Gastrocnemius medialis (tissue), 4 donors: ENCODE measurements around the gene LTBP1. TPM values are rescaled to one million over a fixed set of nuclear protein-coding genes. Genes with fewer than 3 reads are reported as not detected.
"Not testable (repeated sequence)": the region's sequence is repeated elsewhere in the genome, so short reads cannot be mapped to it uniquely, and the experiment has no call there.

Source experiments
- ATAC-seq, 2 donors: fragments of 150-250 bp; one replicate each; pipeline ENCODE4 v1.9.1; 2016
- DNase-seq, 2 donors: peaks; one replicate each; pipeline ENCODE4 v3.0.0-alpha.2; 2019
- H3K27ac ChIP-seq, 4 donors: fragments of 200-600 bp; sonication (generic); 1 replicate in 1 of 4; 2 replicates in 3 of 4; pipeline ENCODE4 v1.5.1; 2016 to 2018; ENCODE audit warnings: mild to moderate bottlenecking in 2 of 4, moderate library complexity in 1 of 4
- H3K27me3 ChIP-seq, 3 donors: fragments of 200-600 bp; sonication (generic) in 2 of 3; 1 replicate in 1 of 3; 2 replicates in 2 of 3; pipeline versions ENCODE4 v1.5.1 to v1.6.0; 2016 to 2019; ENCODE audit warnings: mild to moderate bottlenecking in 1 of 3, moderate library complexity in 1 of 3
- H3K36me3 ChIP-seq, 2 donors: fragments of 200-600 bp; sonication (generic) in 1 of 2; one replicate each; pipeline ENCODE4 v1.5.1; 2017 to 2018
- H3K4me1 ChIP-seq, 2 donors: fragments of 200-600 bp; sonication (generic) in 1 of 2; one replicate each; pipeline ENCODE4 v1.5.1; 2016 to 2017; ENCODE audit warnings: mild to moderate bottlenecking in 2 of 2
- H3K4me3 ChIP-seq, 4 donors: fragments of 200-600 bp; sonication (generic) in 3 of 4; 1 replicate in 1 of 4; 2 replicates in 3 of 4; pipeline ENCODE4 v1.5.1; 2016 to 2019; ENCODE audit warnings: mild to moderate bottlenecking in 2 of 4
- H3K9me3 ChIP-seq, 3 donors: fragments of 200-600 bp; sonication (generic) in 2 of 3; 1 replicate in 1 of 3; 2 replicates in 2 of 3; pipeline ENCODE4 v1.5.1; 2016 to 2019
- POLR2A ChIP-seq, 2 donors: fragments of 450-650 bp; IDR thresholded peaks; one replicate each; pipeline ENCODE4 v1.6.1; 2017; ENCODE audit warnings: antibody characterized with exemption in 2 of 2, mild to moderate bottlenecking in 2 of 2, moderate library complexity in 2 of 2
- in situ Hi-C, 4 donors: fragments of 200-750 bp; cut with MboI; loops; one replicate each; pipeline versions ENCODE4 v1.15.0 to v1.8.0; 2017; ENCODE audit warnings: low sequenced_read_pairs in 4 of 4
- intact Hi-C: fragments of 100-400 bp; cut with DNase I; formaldehyde crosslinking; loops from one replicate; pipeline ENCODE4 v1.15.1; 2023; ENCODE audit warnings: low total_unique reads
- total RNA-seq, 4 donors: library from RNA; depleted of rRNA; stranded (reverse); fragments of >200 nt; gene quantifications; one replicate each; pipeline versions ENCODE4 v1.1.0 to v1.2.3, GENCODE V29; 2016
- TF ChIP-seq, protein P1 (sequence below), 5 experiments: fragments of 450-650 bp in 3 of 5; fragments of 200-600 bp in 2 of 5; sonication (generic) in 2 of 5; IDR thresholded peaks in 4 of 5; conservative IDR thresholded peaks in 1 of 5; 1 replicate in 4 of 5; 2 replicates in 1 of 5; pipeline ENCODE4 v1.5.1; 2016 to 2019; ENCODE audit warnings: antibody characterized with exemption in 5 of 5, mild to moderate bottlenecking in 3 of 5, moderate library complexity in 3 of 5

Gene LTBP1
- total RNA-seq, 4 donors from 2014 or later = 8.0 to 42.8 (median 18.4) TPM

DNA sequence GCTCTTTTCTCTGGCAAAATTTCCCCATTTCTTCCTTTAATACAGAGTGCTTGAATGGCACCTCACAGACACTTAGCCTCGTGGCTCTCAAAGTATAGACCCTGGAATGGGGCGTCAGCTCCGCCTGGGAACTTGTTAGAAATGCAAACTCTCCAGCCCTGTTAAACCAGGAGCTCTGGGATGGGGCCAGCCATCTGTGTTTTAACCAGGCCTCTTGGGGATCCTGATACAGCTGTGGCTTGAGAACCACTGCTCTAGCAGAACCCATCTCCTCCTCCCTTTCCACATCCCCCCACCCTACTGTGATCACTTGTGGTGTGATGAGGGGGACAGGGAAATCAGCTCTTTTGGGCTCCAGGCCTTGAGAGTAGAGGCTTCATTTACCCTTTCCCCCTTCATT is 15.9 kb downstream of the LTBP1 start:
- no peak for DNase-seq
- TF ChIP-seq POLR2A (IDR thresholded peaks at IDR 0.05) = no peak
- TF ChIP-seq, protein P1, sequence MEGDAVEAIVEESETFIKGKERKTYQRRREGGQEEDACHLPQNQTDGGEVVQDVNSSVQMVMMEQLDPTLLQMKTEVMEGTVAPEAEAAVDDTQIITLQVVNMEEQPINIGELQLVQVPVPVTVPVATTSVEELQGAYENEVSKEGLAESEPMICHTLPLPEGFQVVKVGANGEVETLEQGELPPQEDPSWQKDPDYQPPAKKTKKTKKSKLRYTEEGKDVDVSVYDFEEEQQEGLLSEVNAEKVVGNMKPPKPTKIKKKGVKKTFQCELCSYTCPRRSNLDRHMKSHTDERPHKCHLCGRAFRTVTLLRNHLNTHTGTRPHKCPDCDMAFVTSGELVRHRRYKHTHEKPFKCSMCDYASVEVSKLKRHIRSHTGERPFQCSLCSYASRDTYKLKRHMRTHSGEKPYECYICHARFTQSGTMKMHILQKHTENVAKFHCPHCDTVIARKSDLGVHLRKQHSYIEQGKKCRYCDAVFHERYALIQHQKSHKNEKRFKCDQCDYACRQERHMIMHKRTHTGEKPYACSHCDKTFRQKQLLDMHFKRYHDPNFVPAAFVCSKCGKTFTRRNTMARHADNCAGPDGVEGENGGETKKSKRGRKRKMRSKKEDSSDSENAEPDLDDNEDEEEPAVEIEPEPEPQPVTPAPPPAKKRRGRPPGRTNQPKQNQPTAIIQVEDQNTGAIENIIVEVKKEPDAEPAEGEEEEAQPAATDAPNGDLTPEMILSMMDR (IDR thresholded peaks at IDR 0.05 in 4 of 5, conservative IDR thresholded peaks at IDR 0.05 in 1 of 5) = no peak
- no peaks in the 10 kb centered on the region for H3K36me3 ChIP-seq
- H3K27ac ChIP-seq = no peak overlapping the region
- no peak overlapping the region for H3K4me3 ChIP-seq
- H3K27me3 ChIP-seq = no peaks in the 10 kb centered on the region
- no peaks in the 10 kb centered on the region for H3K4me1 ChIP-seq
- no peaks in the 10 kb centered on the region for H3K9me3 ChIP-seq
- intact Hi-C loops (no loop called here), in situ Hi-C loops (no loop called here)
- ATAC-seq = no peak

DNA sequence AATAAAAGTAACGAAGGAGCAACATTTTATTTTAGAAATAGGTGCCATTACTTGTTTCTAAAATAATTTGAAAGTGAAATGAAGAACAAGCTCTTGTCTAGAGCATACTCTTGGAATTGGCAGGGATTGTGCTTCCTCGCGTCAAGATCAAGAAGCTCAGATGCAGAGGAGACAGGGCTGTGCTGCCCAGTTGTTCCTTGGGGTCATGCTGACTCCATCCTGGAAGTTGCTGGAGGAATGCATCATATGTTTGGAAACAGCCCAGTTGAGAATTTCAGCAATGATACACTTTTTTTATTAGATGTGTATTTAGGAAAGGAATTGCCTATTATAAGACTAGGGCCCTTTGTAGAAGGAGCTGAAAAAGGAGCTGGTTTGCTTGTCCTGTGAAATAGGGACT is 17.2 kb downstream of the LTBP1 start:
- H3K27me3 ChIP-seq = no peaks in the 10 kb centered on the region
- TF ChIP-seq, protein P1 (IDR thresholded peaks at IDR 0.05 in 4 of 5, conservative IDR thresholded peaks at IDR 0.05 in 1 of 5) = no peak
- TF ChIP-seq POLR2A (IDR thresholded peaks at IDR 0.05) = no peak
- intact Hi-C loops = no loop called here
- H3K9me3 ChIP-seq = no peaks in the 10 kb centered on the region
- no peak overlapping the region for H3K27ac ChIP-seq
- no peaks in the 10 kb centered on the region for H3K4me1 ChIP-seq
- in situ Hi-C loops = no loop called here
- DNase-seq = no peak
- ATAC-seq = no peak
- H3K36me3 ChIP-seq = no peaks in the 10 kb centered on the region
- H3K4me3 ChIP-seq = no peak overlapping the region

DNA sequence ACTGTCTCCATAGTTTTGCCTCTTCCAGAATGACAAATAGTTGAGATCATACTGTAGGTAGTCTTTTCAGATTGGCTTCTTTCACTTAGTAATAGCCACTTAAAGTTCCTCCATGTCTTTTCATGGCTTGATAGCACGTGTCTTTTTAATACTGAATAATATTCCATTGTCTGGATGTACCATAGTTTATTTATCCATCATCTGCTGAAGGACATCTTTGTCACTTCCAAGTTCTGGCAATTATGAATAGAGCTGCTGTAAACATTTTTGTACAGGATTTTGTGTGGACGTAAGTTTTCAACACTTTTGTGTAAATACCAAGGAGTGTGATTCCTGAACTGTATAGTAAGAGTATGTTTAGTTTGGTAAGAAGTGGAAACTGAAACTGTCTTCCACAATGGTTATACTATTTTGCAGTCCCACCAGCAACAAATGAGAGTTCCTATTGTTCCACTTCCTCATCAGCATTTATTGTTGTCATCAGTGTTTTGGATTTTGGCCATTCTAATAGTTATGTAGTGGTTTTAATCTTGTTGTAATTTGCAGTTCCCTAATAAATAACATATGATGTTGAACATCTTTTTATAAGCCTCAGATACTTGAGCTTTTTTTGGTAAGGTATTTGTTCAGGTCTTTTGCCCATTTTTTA is 18.9 kb downstream of the LTBP1 start:
- Histone ChIP-seq H3K27me3 (no peaks in the 10 kb centered on the region), H3K9me3 (no peaks in the 10 kb centered on the region), H3K4me3 (no peak overlapping the region), H3K4me1 (no peaks in the 10 kb centered on the region), H3K36me3 (no peaks in the 10 kb centered on the region), H3K27ac (peak overlapping the region in 1 of 4 donors; percentile 30)
- intact Hi-C loops = no loop called here
- TF ChIP-seq, protein P1 (IDR thresholded peaks at IDR 0.05 in 4 of 5, conservative IDR thresholded peaks at IDR 0.05 in 1 of 5) = no peak
- no peak for TF ChIP-seq POLR2A (IDR thresholded peaks at IDR 0.05)
- ATAC-seq (no peak), DNase-seq (no peak)
- in situ Hi-C loops = no loop called here

DNA sequence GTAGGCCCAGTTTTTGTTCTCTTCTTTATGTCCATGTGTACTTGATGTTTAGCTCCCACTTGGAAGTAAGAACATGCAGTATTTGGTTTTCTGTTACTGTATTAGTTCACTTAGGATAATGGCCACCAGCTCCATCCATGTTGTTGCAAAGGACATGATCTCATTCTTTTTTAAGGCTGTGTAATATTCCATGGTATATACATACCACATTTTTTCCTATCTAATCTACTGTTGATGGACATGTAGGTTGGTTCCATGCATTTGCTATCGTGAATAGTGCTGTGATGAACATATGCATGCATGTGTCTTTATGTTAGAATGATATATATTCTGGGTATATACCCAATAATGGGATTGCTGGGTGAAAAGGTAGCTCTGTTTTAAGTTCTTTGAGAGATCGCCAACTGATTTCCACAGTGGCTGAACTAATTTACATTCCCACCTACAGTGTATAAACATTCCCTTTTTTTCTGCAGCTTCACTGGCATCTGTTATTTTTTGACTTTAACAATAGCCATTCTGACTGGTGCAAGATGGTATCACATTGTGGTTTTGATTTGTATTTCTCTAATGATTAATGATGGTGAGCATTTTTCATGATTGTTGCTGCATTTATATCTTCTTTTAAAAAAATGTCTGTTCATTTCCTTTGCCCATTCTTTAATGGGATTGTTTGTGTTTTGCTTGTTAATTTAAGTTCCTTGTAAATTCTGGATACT is 22.9 kb downstream of the LTBP1 start:
- DNase-seq = no peak
- Histone ChIP-seq H3K9me3 (no peaks in the 10 kb centered on the region), H3K27ac (no peak overlapping the region), H3K27me3 (no peaks in the 10 kb centered on the region), H3K36me3 (no peaks in the 10 kb centered on the region), H3K4me1 (no peaks in the 10 kb centered on the region), H3K4me3 (no peak overlapping the region)
- intact Hi-C loops = no loop called here
- in situ Hi-C loops = no loop called here
- TF ChIP-seq, protein P1 (IDR thresholded peaks at IDR 0.05 in 4 of 5, conservative IDR thresholded peaks at IDR 0.05 in 1 of 5) = no peak
- no peak for TF ChIP-seq POLR2A (IDR thresholded peaks at IDR 0.05)
- ATAC-seq = no peak

DNA sequence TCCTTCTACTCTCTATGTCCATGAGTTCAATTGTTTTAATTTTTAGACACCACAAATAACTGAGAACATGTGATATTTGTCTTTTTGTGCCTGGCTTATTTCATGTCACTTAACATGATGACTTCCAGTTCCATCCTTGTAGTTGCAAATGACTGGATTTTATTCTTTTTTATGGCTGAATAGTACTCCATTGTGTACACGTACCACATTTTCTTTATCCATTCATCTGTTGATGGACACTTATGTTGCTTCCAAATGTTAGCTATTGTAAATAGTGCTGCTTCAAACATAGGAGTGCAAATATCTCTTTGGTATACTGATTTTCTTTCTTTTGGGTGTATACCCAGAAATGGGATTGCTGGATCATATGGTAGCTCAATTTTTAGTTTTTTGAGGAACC is 27.0 kb downstream of the LTBP1 start:
- H3K9me3 ChIP-seq, ATAC-seq, DNase-seq, intact Hi-C loops, H3K4me1 ChIP-seq, H3K36me3 ChIP-seq, H3K27ac ChIP-seq, H3K27me3 ChIP-seq, in situ Hi-C loops, H3K4me3 ChIP-seq: not testable (repeated sequence)
